ENCODE results near the gene MUC2. TPM values are rescaled to one million over a fixed set of nuclear protein-coding genes. Genes with fewer than 3 reads are reported as not detected.

Gene MUC2
- total RNA-seq, 1 experiment from 2014 or later: 0.26 TPM

DNA sequence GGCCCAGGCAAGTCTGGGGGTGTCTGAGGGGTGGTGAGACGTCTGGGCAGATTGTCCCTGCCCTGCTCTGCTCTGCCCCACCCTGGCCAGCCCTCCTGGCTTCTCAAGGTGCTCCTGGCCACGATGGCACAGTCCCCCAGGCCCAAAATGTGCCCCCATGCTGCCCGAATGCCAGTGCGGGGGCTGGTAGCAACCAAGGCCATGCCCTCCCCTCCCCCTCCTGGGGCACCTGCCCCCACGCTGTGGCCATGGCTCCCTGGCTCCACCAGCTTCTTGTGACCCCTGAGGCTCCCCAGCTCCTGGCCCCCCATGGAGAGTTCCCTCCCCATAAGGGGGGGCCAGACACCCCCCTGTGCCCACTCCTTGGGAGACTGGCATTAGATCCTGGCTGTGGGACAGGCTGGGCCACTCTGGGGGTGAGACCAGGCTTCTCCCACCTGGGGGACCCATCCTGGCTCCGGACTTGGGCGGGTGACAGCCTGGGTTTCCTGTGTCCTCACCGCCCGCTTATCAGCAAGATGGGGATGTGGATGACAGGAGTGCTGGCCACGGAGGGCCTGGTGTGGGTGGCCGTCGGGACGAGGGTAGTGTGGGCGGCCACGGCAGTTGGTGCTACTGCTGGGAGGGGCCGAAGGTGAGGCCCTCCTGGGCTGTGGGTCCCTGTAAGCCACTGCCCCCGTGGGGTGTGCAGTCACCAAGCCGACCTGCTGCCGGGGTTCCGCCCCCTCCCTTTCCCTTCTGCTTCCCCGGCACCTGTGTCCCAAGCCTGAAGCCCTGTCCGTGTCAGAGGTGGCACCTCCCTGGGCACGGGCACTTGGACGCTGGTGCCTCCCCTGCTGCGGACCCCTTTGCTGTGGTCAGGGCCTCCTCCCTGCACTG is 22.3 kb upstream of the MUC2 start:
- BruUV-seq (replicated peaks): no TSS peak
- H3K4me2 ChIP-seq (ENCODE audit: low read length): peak overlapping the region; percentile 88; the same call in 1 of the 2 replicates
- no peaks in the 10 kb centered on the region for H3K36me3 ChIP-seq (ENCODE audit: low read depth, low read length)
- peaks cover 40% of the 10 kb centered on the region for H3K4me1 ChIP-seq (ENCODE audit: insufficient read depth, low read length)
- ChIA-PET POLR2A (ENCODE audit: unreplicated experiment) (interaction anchor here (0.5 to 0.6 kb wide), 2 partner anchors 125 to 128 kb away, joined by 4 to 5 read pairs; no protein-coding TSS in a partner anchor), CTCF (interaction anchor here (0.6 to 0.9 kb wide), 2 partner anchors 41 to 182 kb away, joined by 3 to 5 read pairs; no protein-coding TSS in a partner anchor)
- H3K9me3 ChIP-seq (ENCODE audit: low read length): no peaks in the 10 kb centered on the region
- H3K9ac ChIP-seq (ENCODE audit: low read length): peak overlapping the region; percentile 99
- no peaks in the 10 kb centered on the region for H3K9me2 ChIP-seq (replicated peaks; ENCODE audit: low read length)
- DNase-seq (no peak), ATAC-seq (no peak)
- peak overlapping the region; percentile 99 for H3K27ac ChIP-seq (ENCODE audit: low read length)
- no peaks in the 10 kb centered on the region for H4K20me1 ChIP-seq (ENCODE audit: low read length)
- TF ChIP-seq EZH2phosphoT487 (IDR thresholded peaks at IDR 0.05; ENCODE audit: borderline replicate concordance, low read length) (no peak), EZH2 (IDR thresholded peaks at IDR 0.05; ENCODE audit: low read length, unreplicated experiment) (no peak), CTCF (conservative IDR thresholded peaks at IDR 0.05; ENCODE audit: low read depth, low read length) (no peak)
- no peaks in the 10 kb centered on the region for H3F3A ChIP-seq (ENCODE audit: low read length, unreplicated experiment)
- H2AFZ ChIP-seq (ENCODE audit: low read length): no peak overlapping the region
- no peaks in the 10 kb centered on the region for H3K79me2 ChIP-seq (ENCODE audit: low read length)
- H3K4me3 ChIP-seq (ENCODE audit: low read length): no peak overlapping the region
- intact Hi-C loops (cut with micrococcal nuclease): loop anchor here (5.0 kb wide), 1 partner anchor 210 kb away; the partner anchor contains the start of genes POLR2L and TSPAN4
- no peaks in the 10 kb centered on the region for H3K27me3 ChIP-seq (ENCODE audit: low read length)

GRCh38 chr11:1053121-1053901 is 21.4 kb upstream of the MUC2 start:
- H3K9me2 ChIP-seq (replicated peaks; ENCODE audit: low read length): no peaks in the 10 kb centered on the region
- ATAC-seq: peak; percentile 46
- H3K9ac ChIP-seq (ENCODE audit: low read length): peak overlapping the region; percentile 99
- BruUV-seq (replicated peaks): no TSS peak
- peak overlapping the region; percentile 99 for H3K27ac ChIP-seq (ENCODE audit: low read length)
- CTCF ChIA-PET: interaction anchor here (0.6 to 0.7 kb wide), 4 partner anchors 11 to 186 kb away, joined by 3 to 8 read pairs (median 4); no protein-coding TSS in a partner anchor
- TF ChIP-seq CTCF (conservative IDR thresholded peaks at IDR 0.05; ENCODE audit: low read depth, low read length) (no peak; the same call in 1 of the 2 replicates), EZH2phosphoT487 (IDR thresholded peaks at IDR 0.05; ENCODE audit: borderline replicate concordance, low read length) (no peak), EZH2 (IDR thresholded peaks at IDR 0.05; ENCODE audit: low read length, unreplicated experiment) (no peak)
- peak; percentile 27 for DNase-seq
- no peaks in the 10 kb centered on the region for H3K27me3 ChIP-seq (ENCODE audit: low read length)
- POLR2A ChIA-PET (ENCODE audit: unreplicated experiment): interaction anchor here (0.5 to 1.7 kb wide), 4 partner anchors 20 to 143 kb away, joined by 4 to 18 read pairs (median 5); partner anchors contain the start of gene CHID1
- H3K9me3 ChIP-seq (ENCODE audit: low read length): no peaks in the 10 kb centered on the region
- peaks cover 40% of the 10 kb centered on the region for H3K4me1 ChIP-seq (ENCODE audit: insufficient read depth, low read length)
- H3F3A ChIP-seq (ENCODE audit: low read length, unreplicated experiment): no peaks in the 10 kb centered on the region
- H2AFZ ChIP-seq (ENCODE audit: low read length): no peak overlapping the region
- H3K4me2 ChIP-seq (ENCODE audit: low read length): peak overlapping the region; percentile 88
- intact Hi-C loops (cut with micrococcal nuclease): loop anchor here (5.0 kb wide), 1 partner anchor 211 kb away; the partner anchor contains the start of genes POLR2L and TSPAN4
- H4K20me1 ChIP-seq (ENCODE audit: low read length): no peaks in the 10 kb centered on the region
- no peaks in the 10 kb centered on the region for H3K36me3 ChIP-seq (ENCODE audit: low read depth, low read length)
- H3K4me3 ChIP-seq (ENCODE audit: low read length): peak overlapping the region; percentile 61
- no peaks in the 10 kb centered on the region for H3K79me2 ChIP-seq (ENCODE audit: low read length)

Measured in PC-3 (cell line).